Measurements from ENCODE around the gene MAP3K13.

DNA sequence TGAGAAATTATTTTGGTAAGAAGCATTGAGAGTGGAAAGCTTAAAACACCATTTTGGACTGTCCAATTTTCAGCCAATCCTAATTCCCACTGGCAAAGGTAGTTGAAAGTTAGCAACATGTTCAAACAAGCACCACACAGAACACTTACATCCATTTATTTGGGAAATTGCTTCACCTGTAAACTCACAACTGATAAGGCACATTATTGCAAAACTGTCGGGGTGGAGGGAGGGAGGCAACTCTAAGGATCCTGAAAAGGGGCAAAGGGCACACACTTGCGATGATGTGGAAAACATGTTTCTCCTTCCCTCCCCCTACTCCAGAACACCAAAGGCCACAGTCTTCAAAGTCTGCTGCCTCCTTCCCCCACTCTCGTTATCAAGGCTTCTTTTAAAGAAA, 126.5 kb downstream of the MAP3K13 start:
- TF ChIP-seq, protein P1, sequence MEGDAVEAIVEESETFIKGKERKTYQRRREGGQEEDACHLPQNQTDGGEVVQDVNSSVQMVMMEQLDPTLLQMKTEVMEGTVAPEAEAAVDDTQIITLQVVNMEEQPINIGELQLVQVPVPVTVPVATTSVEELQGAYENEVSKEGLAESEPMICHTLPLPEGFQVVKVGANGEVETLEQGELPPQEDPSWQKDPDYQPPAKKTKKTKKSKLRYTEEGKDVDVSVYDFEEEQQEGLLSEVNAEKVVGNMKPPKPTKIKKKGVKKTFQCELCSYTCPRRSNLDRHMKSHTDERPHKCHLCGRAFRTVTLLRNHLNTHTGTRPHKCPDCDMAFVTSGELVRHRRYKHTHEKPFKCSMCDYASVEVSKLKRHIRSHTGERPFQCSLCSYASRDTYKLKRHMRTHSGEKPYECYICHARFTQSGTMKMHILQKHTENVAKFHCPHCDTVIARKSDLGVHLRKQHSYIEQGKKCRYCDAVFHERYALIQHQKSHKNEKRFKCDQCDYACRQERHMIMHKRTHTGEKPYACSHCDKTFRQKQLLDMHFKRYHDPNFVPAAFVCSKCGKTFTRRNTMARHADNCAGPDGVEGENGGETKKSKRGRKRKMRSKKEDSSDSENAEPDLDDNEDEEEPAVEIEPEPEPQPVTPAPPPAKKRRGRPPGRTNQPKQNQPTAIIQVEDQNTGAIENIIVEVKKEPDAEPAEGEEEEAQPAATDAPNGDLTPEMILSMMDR (optimal IDR thresholded peaks at IDR 0.05 in 1 of 3, IDR thresholded peaks at IDR 0.05 in 1 of 3, conservative IDR thresholded peaks at IDR 0.05 in 1 of 3; ENCODE audit: extremely low read depth in 1 of 3, insufficient read depth in 2 of 3, low read length in 3 of 3), result no peak
- no peak for TF ChIP-seq EZH2 (IDR thresholded peaks at IDR 0.05; ENCODE audit: low read length)
